NCI-H748 (cell line): ENCODE measurements around the gene DNAH9.

Experiments
- DNase-seq: peaks from one replicate; lab custom pipeline; 2025; ENCODE audit not compliant: unreplicated experiment; lab: John Stamatoyannopoulos, UW

Gene DNAH9

DNA sequence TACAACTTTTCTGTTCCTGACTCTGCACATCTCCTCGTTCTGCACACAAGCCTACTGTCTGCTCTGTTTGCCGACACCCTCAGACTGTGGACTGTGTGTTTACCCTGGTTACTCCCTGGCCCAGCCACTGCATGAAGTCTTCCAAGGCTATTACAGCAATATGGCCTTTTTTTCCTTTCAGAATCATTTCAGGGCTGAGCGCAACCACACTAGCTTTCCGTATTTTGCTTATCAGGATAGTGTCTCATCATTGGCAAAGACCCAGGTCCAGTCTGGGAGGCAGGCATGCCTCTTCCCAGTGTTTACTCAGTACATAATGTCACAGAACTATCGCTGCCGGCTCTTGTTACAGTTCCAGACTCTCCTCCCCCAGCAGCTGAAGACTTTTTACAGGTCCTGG is 10.1 kb downstream of the DNAH9 start:
- peak; percentile 26 for DNase-seq

DNA sequence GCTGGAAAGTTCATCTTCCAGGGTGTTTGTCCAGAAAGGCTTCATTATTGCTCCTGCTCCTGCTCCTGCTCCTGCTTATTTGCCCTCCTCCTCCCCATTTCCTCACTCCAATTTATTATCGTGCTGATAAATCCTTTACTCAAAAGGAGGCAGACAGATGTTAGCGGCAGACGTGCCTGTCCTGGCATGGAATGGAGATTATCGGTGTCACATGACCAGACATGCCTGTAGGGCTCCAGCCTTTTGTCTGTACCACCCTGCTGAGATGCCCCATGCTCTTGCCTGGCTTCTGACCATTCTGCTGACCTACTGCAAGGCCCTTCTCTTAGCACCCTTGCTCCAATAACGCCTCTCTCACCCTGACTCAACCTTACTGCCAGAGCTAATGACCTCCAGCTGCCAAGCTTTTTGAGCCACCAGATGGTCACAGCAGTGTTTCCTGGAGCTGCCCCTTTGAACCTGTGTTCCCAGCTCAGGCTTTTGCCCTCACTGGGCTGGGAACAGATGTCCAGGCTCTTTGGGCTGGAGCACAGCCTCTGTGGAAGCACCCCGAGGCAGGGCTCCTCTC is 12.8 kb downstream of the DNAH9 start:
- DNase-seq, result no peak

DNA sequence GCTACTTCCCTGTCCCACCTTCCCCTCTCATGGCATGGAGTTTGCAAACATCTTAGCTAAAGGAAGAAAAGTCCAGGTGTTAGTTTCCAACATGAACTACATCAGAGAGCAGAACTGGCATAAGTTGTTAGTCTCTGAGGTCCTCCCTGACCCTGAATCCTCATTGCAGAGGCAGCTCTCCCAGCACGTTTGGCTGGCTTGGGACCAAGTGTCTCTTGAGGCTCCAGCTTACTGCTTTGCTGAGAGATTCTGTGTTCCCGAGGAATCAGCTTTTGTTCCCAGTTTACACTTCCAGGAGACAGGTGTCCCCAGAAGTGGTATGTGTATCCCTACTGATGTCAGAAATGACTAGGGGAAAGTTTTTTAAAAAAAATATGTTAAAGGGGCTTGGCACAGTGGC is 14.7 kb downstream of the DNAH9 start:
- DNase-seq, result no peak

DNA sequence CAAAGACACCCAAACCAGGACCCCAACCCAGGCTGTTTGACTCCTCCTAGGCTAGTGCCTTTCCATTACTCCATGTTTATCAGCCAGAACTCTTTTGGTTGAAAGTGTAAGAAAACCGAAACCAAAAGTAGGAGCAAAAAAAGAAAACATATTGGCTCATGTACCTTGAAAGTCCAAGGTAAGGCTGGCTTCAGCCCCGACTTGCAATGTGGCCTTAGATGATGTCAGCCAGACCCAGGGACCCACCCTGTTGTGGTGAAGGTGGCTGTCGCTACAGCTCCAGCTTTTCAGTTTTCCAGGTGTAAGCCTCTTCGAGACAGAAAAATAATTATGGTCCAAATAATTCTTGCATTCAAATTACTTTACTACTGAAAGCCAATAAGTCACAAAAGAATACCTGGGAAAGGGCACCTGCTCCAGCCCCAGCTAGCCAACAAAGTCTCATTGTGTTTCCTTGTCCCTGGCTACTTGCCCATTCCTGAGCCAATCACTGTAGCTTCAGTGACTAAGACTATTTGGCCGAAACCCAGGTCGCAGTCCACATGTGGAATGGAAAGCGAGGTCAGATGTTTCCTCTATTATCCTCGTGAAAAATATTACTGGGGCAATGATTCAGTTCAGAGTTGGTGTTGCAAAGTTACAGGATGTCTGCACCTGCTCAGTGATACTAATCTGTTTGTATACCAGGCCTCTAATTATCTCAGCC is 20.7 kb downstream of the DNAH9 start:
- no peak for DNase-seq

DNA sequence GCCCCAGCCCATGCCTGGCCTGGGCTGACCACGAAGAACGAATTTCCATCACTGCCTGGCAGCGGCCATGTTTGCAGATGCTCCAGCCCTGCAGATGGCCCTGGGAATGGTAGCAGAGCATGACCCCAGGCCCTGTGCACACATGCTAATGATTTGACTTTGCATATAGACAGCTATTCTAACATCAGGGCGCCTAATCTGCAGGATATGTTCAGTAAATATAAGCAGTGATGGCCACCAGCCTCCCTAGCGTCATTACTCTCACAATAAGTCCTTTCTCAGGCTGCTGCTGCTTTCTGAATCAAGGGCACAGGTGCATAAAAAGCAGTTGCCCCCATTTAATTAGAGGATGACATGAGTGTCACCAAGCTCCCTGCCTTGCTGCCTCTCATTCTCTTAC is 24.2 kb downstream of the DNAH9 start:
- DNase-seq, result no peak

DNA sequence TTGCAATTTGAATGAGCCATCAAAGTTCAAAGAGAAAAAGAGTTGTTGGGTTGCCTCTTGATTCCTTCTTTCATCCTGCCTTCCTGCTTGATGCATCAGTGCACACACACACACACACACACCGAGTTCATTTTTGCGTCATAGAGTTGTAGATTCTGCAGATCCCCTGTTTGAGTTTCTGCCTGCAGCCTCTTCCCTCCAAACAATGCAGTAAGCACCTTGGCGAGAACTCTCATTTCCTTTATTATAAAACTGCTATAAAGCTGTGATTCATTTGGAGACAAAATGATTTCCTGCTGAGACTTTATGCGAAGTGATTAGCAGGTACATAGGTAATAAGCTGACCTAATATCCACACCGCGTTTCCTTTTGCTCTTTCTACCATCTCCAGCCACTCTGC is 26.7 kb downstream of the DNAH9 start:
- DNase-seq, result no peak

- DNase-seq, result no peak
Observed at GRCh38 chr17:11625878-11626277, 27.6 kb downstream of the DNAH9 start.

GRCh38 chr17:11627301-11627940 is 29.2 kb downstream of the DNAH9 start:
- no peak for DNase-seq

DNA sequence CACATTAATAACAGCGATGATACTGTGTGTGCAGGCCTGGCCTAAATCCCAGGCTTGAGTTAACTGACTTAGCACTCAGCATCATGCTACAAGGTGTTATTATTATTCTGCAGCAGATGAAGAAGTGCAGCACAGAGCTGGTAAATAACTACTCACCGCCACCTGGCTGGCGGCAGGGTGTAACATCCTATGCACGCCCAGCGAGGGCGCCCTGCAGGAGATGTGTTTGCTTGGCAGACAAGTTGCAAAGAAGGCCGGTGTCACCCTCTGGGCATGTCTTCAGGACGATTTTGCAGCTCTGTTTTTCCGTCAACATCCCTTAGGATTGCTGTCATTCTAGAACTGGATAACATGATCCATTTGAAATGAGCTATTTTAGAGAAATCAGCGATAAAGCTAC is 30.1 kb downstream of the DNAH9 start:
- DNase-seq, result no peak

GRCh38 chr17:11628831-11629230 is 30.6 kb downstream of the DNAH9 start:
- no peak for DNase-seq

DNA sequence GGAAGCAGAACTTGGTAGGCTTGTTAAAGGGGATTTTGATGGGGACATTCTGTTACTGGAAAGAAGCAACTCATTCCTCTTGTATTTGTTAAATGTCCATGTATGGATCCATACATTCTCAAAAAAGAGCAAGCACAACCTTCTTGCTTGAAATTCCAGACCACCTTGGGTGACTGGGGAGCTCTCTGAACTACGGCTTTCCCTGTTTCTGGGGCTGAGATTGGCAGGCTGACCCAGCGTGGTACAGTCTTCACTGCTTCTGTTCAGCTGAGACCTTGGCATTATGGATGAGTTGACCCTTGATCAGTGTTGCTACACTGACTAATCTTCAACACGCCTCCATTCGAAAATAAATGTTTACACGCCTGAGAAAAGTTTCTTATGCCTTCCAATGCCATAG is 38.5 kb downstream of the DNAH9 start:
- DNase-seq, result no peak

DNA sequence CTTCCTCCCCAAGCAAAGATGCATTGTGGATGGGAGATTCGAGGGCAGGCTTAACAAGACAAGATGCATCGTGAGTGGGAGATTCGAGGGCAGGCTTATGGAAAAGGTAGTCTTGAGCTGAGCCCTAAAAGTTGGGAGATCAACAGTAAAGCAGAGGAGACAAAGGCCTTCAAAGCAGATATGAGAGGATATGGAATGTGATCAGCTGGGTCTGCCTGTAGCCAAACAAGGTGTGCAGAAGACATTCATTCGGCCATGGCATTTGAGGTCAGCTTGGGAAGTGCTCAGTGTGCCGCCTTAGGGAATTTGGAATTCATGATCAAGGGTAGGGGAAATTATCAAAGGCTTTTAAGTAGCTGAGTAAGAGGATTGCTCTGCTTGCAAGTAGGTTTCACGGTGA is 39.5 kb downstream of the DNAH9 start:
- no peak for DNase-seq

DNA sequence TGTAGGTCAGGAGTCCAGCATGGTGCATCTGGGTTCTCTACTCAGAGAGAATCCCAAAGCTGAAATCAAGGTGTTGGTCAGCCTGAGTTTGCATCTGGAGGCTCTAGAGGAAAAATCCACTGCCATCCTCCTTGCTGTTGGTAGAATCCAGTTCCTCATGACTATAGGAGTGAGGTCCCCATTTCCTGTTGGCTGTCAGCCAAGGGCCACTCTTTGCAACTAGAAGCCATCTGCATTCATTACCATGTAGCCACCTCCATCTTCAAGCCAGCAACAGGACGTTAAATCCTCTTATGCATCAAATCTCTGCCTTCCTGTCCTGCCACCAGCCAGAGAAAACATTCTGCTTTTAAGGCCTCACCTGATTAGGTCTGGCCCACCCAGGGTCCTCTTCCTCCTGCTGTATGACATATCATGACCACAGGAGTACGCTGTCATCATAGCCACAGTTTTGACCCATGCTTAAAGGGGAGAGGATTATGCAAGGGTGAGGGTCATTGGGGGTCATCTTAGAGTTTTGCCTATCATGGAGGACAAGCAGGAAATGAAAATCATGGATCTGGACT is 40.5 kb downstream of the DNAH9 start:
- no peak for DNase-seq

GRCh38 chr17:11639736-11640462 is 41.6 kb downstream of the DNAH9 start:
- no peak for DNase-seq

DNA sequence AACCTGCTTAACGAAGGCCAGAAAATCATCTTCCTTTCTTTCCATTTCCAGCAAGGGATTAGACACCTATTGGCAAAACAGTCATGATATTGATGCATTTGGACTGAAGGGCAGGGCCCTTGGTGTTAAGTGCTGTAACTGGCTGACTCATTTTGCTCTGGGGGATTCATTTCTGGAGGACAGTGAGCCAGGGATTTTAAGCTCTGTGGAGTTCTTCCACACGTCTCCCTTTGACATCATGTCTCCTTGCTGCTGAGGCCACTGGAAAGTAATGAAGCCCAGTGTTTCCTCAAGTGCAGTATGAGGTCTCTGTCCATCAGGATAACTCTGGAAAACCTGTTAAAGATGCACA is 42.2 kb downstream of the DNAH9 start:
- DNase-seq, result no peak

DNA sequence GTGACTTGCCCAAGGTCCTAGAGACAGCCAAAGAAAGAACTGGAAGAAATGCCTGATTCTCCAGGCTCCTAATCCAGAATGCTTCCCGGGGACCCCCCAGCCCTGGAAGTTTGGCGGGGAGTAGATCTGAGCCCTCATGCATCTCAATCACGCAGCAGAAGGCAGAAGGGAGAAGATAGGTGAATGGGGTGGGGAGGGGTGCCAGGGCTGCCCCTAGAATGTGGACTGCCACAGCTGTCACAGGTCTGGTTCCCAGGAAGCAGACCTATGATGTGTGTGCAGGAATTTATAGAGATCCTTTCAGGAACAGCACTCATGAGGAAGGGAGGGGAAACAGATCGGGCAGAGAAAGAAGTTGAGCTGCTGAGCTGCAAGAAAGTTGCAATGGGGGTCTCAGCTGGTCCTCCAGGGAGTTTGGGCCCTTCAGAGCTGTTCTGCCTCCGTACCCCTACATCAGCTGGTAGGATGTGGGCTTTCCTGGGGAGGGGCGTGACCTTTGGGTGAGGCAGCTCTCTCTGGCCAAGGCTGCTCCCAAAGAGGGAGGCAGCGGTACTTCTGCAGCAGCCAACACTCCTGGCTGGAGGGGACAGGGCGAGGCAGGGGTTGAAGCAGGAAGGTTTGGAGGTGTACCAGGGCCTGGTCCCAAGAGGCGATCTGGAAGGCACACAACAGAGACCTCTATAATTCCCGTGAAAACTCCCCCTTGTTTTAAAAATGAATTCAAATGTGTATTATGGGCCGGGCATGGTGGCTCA is 43.4 kb downstream of the DNAH9 start:
- DNase-seq, result no peak

GRCh38 chr17:11642655-11643054 is 44.4 kb downstream of the DNAH9 start:
- no peak for DNase-seq

GRCh38 chr17:11643851-11644250 is 45.6 kb downstream of the DNAH9 start:
- no peak for DNase-seq

DNA sequence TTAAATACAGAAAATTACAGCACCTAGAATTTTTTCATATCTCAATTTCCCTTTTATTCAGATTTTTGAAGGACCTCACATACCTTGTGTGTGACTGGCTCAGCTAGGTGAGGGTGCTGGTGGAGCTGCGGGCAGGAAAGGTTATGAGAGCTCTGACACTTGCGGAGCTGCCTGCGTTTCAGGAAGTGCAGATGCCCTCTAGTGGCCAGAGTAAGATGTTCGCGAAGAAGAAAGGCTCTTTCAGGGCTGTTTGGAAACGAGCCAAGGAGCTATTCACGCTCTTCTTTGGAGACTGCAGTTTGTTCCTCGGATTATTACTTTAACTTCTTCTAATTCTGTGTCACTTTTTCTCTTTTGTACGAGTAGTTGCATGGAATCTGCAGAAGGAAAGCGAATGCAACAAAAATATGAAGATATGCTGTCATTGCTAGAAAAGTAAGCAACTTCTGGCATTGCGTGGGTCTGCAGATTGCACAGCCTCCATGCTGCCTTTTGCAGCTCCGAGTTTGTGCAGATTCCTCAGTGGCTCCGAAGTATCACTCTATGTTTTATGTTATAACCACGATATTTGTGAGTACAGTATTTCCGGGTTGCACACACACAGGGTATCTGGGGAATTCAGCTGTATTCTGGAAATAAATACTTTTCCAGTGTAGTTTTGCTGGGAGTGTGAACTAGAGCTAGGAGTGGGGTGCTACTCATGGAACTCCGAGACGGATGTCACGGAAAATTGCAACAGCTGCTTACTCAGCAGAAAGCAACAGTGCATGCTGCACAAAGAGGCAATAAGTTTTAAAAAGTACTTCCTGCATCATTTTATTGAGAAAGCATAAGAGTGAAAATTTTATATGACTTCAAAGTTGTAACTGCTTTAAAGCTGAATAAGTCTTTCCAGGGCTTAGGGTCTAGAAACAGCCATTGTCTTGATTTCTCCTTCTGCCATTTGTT is 46.3 kb downstream of the DNAH9 start:
- DNase-seq, result peak; percentile 78

DNA sequence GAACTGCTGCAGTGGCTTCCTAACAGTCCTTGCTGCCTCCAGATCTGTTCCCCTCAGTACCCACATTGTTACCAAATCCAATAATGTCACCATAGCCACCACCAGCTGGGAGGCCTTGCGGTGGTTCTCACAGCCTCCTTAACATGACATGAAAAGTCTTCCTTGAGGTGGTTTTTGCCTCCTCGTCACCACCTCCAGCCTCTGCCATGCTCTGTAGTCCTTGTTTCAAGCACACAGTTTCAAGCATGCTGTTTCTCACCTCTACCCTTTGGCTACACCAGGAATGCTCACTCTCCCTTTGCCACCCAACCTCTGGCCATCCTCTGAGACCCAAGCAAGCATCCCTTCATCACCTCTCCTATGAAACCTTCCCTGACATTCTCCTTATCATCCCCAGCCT is 47.2 kb downstream of the DNAH9 start:
- no peak for DNase-seq
